ENCODE measurements around the gene MCMBP.
"Not testable (repeated sequence)": the region's sequence is repeated elsewhere in the genome, so short reads cannot be mapped to it uniquely, and the experiment has no call there.

Gene MCMBP

GRCh38 chr10:119872610-119872859 is at the start of gene MCMBP:
Gene MCMBP (minus strand): TSS chr10:119872843. CDS start chr10:119872584, 259 bp downstream.
- no peak for DNase-seq (ENCODE audit: low read depth, low spot score)

GRCh38 chr10:119919826-119920225 is 47.2 kb upstream of the MCMBP start:
- DNase-seq (ENCODE audit: low read depth, low spot score) = no peak

- peak; percentile 10 for DNase-seq (ENCODE audit: low read depth, low spot score)
Observed at GRCh38 chr10:119919271-119919670, 46.6 kb upstream of the MCMBP start.

GRCh38 chr10:119917777-119918176 is 45.1 kb upstream of the MCMBP start:
- DNase-seq (ENCODE audit: low read depth, low spot score) = no peak

- DNase-seq (ENCODE audit: low read depth, low spot score) = no peak
Observed at GRCh38 chr10:119910689-119911088, 38.0 kb upstream of the MCMBP start.

- DNase-seq (ENCODE audit: low read depth, low spot score) = no peak
Observed at GRCh38 chr10:119908166-119908565, 35.5 kb upstream of the MCMBP start.

- not testable (repeated sequence) for DNase-seq (ENCODE audit: low read depth, low spot score)
Observed at GRCh38 chr10:119907695-119908094, 35.1 kb upstream of the MCMBP start.

GRCh38 chr10:119903946-119904666 is 31.5 kb upstream of the MCMBP start:
- no peak for DNase-seq (ENCODE audit: low read depth, low spot score)

- no peak for DNase-seq (ENCODE audit: low read depth, low spot score)
Observed at GRCh38 chr10:119898577-119898976, 25.9 kb upstream of the MCMBP start.

- DNase-seq (ENCODE audit: low read depth, low spot score) = no peak
Observed at GRCh38 chr10:119896937-119897770, 24.5 kb upstream of the MCMBP start.

GRCh38 chr10:119896061-119896655 is 23.5 kb upstream of the MCMBP start:
- DNase-seq (ENCODE audit: low read depth, low spot score) = no peak

- no peak for DNase-seq (ENCODE audit: low read depth, low spot score)
Observed at GRCh38 chr10:119893845-119894427, 21.3 kb upstream of the MCMBP start.

- DNase-seq (ENCODE audit: low read depth, low spot score) = no peak
Observed at GRCh38 chr10:119893074-119893473, 20.4 kb upstream of the MCMBP start.

- peak; percentile 89 for DNase-seq (ENCODE audit: low read depth, low spot score)
Observed at GRCh38 chr10:119892188-119893065, 19.8 kb upstream of the MCMBP start, which contains the start of gene SEC23IP. Gene SEC23IP (plus strand): TSS chr10:119892730. CDS start chr10:119892783, 53 bp downstream.

- not testable (repeated sequence) for DNase-seq (ENCODE audit: low read depth, low spot score)
Observed at GRCh38 chr10:119891849-119892187, 19.2 kb upstream of the MCMBP start.

GRCh38 chr10:119890307-119890706 is 17.7 kb upstream of the MCMBP start:
- DNase-seq (ENCODE audit: low read depth, low spot score) = not testable (repeated sequence)

GRCh38 chr10:119889201-119889600 is 16.6 kb upstream of the MCMBP start:
- not testable (repeated sequence) for DNase-seq (ENCODE audit: low read depth, low spot score)

- DNase-seq (ENCODE audit: low read depth, low spot score) = not testable (repeated sequence)
Observed at GRCh38 chr10:119888715-119889114, 16.1 kb upstream of the MCMBP start.

GRCh38 chr10:119886070-119886469 is 13.4 kb upstream of the MCMBP start:
- DNase-seq (ENCODE audit: low read depth, low spot score) = not testable (repeated sequence)

- not testable (repeated sequence) for DNase-seq (ENCODE audit: low read depth, low spot score)
Observed at GRCh38 chr10:119883901-119884611, 11.4 kb upstream of the MCMBP start.

GRCh38 chr10:119878524-119878923 is 5.9 kb upstream of the MCMBP start:
- DNase-seq (ENCODE audit: low read depth, low spot score) = no peak

Measured in smooth muscle cell of the brain vasculature (primary cell).